Right ventricle myocardium inferior (tissue), 1 donor: ENCODE data around the gene PPHLN1. TPM values are rescaled to one million over a fixed set of nuclear protein-coding genes. Genes with fewer than 3 reads are reported as not detected.

ENCODE experiments used
- ATAC-seq: fragments of 200-7000 bp; cut with Tn5 transposase; one replicate; pipeline ENCODE4 v1.9.1; 2020; ENCODE audit warnings: mild to moderate bottlenecking, moderate library complexity
- DNase-seq: peaks from one replicate; pipeline ENCODE4 v3.0.0; 2021; ENCODE audit errors: missing footprints
- intact Hi-C: fragments of 100-400 bp; cut with DNase I; formaldehyde crosslinking; loops from one replicate; pipeline ENCODE4 v1.11.0; 2022
- total RNA-seq: library from RNA; stranded (reverse); fragmentation: NEBNext Ultra II Directional; extraction: Animal tissue kit (Norgen Biotek cat#: 25700); gene quantifications from one replicate; pipeline ENCODE4 v1.2.1, GENCODE V29; 2021
- donor health status: DM: no; HTN: yes; CAD: no; lungs with severe emphysema.

Gene PPHLN1
- total RNA-seq, 1 donor from 2014 or later: 27.3 TPM

GRCh38 chr12:42462486-42462885 is 136.5 kb downstream of the PPHLN1 start:
- no peak for ATAC-seq
- no peak for DNase-seq
- intact Hi-C loops: no loop called here

- intact Hi-C loops: no loop called here
- no peak for ATAC-seq
- no peak for DNase-seq
These were observed 137.7 kb downstream of the PPHLN1 start for GRCh38 chr12:42463671-42464070.

- ATAC-seq: peak; percentile 71
- DNase-seq: no peak
- intact Hi-C loops: no loop called here
These were observed 142.4 kb downstream of the PPHLN1 start for GRCh38 chr12:42468341-42468821.

GRCh38 chr12:42468921-42469320 is 143.0 kb downstream of the PPHLN1 start:
- no peak for DNase-seq
- intact Hi-C loops: no loop called here
- no peak for ATAC-seq

GRCh38 chr12:42469355-42470175 is 143.6 kb downstream of the PPHLN1 start:
- no peak for DNase-seq
- ATAC-seq: no peak
- intact Hi-C loops: no loop called here

GRCh38 chr12:42472376-42472775 is 146.4 kb downstream of the PPHLN1 start:
- ATAC-seq (no peak), DNase-seq (no peak)
- intact Hi-C loops: no loop called here

GRCh38 chr12:42473130-42473529 is 147.2 kb downstream of the PPHLN1 start:
- intact Hi-C loops: no loop called here
- no peak for ATAC-seq

GRCh38 chr12:42473561-42473960 is 147.6 kb downstream of the PPHLN1 start:
- intact Hi-C loops: no loop called here
- DNase-seq (no peak), ATAC-seq (no peak)

More at GRCh38 chr12:42473130-42473529, 147.2 kb downstream of the PPHLN1 start:
- no peak for DNase-seq

- intact Hi-C loops: no loop called here
- no peak for DNase-seq
- ATAC-seq: no peak
These were observed 148.4 kb downstream of the PPHLN1 start for GRCh38 chr12:42474391-42474790.

- intact Hi-C loops: no loop called here
- ATAC-seq (peak; percentile 8), DNase-seq (no peak)
These were observed 149.1 kb downstream of the PPHLN1 start for GRCh38 chr12:42475106-42475505.

- DNase-seq (no peak), ATAC-seq (no peak)
- intact Hi-C loops: no loop called here
These were observed 152.0 kb downstream of the PPHLN1 start for GRCh38 chr12:42477941-42478340.

- DNase-seq: no peak
- intact Hi-C loops: loop anchor here (5.0 to 10.0 kb wide), 6 partner anchors 106 to 801 kb away; partner anchors contain the start of genes GXYLT1, PRICKLE1 and YAF2
These were observed 155.4 kb downstream of the PPHLN1 start for GRCh38 chr12:42481368-42481767.

GRCh38 chr12:42482041-42482747 is 156.2 kb downstream of the PPHLN1 start:
- intact Hi-C loops: loop anchor here (2.0 to 10.0 kb wide), 7 partner anchors 105 to 855 kb away; partner anchors contain the start of genes GXYLT1, PRICKLE1 and YAF2
- no peak for ATAC-seq
- no peak for DNase-seq

More at GRCh38 chr12:42481368-42481767, 155.4 kb downstream of the PPHLN1 start:
- ATAC-seq: no peak

GRCh38 chr12:42482748-42483520 is 157.0 kb downstream of the PPHLN1 start:
- ATAC-seq (peak; percentile 91), DNase-seq (peak; percentile 85)
- intact Hi-C loops: loop anchor here (1.0 to 10.0 kb wide), 8 partner anchors 82 to 854 kb away; partner anchors contain the start of genes GXYLT1, PRICKLE1 and YAF2

GRCh38 chr12:42483521-42483790 is 157.5 kb downstream of the PPHLN1 start:
- intact Hi-C loops: loop anchor here (1.0 to 10.0 kb wide), 8 partner anchors 82 to 853 kb away; partner anchors contain the start of genes GXYLT1, PRICKLE1 and YAF2
- no peak for DNase-seq
- peak; percentile 42 for ATAC-seq

- ATAC-seq (peak; percentile 22), DNase-seq (no peak)
- intact Hi-C loops: loop anchor here (5.0 to 10.0 kb wide), 6 partner anchors 102 to 797 kb away; partner anchors contain the start of genes GXYLT1, PRICKLE1 and YAF2
These were observed 159.0 kb downstream of the PPHLN1 start for GRCh38 chr12:42484996-42485395.

- ATAC-seq: no peak
- intact Hi-C loops: loop anchor here (10.0 kb wide), 3 partner anchors 219 to 479 kb away; partner anchors contain the start of gene YAF2
- DNase-seq: no peak
These were observed 159.9 kb downstream of the PPHLN1 start for GRCh38 chr12:42485823-42486222.

GRCh38 chr12:42486407-42486806 is 160.4 kb downstream of the PPHLN1 start:
- intact Hi-C loops: loop anchor here (10.0 kb wide), 3 partner anchors 218 to 478 kb away; partner anchors contain the start of gene YAF2
- ATAC-seq (no peak), DNase-seq (no peak)
